BE2C (cell line): ENCODE results near the gene SMURF1.

Source experiments
- DNase-seq: peaks from one replicate; pipeline ENCODE4 v3.0.0-alpha.2; 2020
- H3K27me3 ChIP-seq: fragments of 250-450 bp; sonication (Bioruptor Pico); 2 replicates; pipeline ENCODE4 v1.5.1; 2020; ENCODE audit warnings: mild to moderate bottlenecking
- H3K36me3 ChIP-seq: fragments of 250-450 bp; sonication (Bioruptor Pico); 2 replicates; pipeline ENCODE4 v1.5.1; 2020; ENCODE audit warnings: mild to moderate bottlenecking
- H3K4me1 ChIP-seq: fragments of 250-450 bp; sonication (Bioruptor Pico); 2 replicates; pipeline ENCODE4 v1.5.1; 2020
- H3K4me3 ChIP-seq: 2 replicates; pipeline ENCODE4 v1.5.1; 2011; ENCODE audit warnings: low read depth, low read length
- H3K9me3 ChIP-seq: fragments of 250-450 bp; sonication (Bioruptor Pico); 2 replicates; pipeline ENCODE4 v1.5.1; 2020
- TF ChIP-seq, protein P1 (sequence below): IDR thresholded peaks from 2 replicates; pipeline ENCODE4 v1.5.1; 2012; ENCODE audit warnings: mild to moderate bottlenecking, low read depth, low read length

SMURF1 gene

DNA sequence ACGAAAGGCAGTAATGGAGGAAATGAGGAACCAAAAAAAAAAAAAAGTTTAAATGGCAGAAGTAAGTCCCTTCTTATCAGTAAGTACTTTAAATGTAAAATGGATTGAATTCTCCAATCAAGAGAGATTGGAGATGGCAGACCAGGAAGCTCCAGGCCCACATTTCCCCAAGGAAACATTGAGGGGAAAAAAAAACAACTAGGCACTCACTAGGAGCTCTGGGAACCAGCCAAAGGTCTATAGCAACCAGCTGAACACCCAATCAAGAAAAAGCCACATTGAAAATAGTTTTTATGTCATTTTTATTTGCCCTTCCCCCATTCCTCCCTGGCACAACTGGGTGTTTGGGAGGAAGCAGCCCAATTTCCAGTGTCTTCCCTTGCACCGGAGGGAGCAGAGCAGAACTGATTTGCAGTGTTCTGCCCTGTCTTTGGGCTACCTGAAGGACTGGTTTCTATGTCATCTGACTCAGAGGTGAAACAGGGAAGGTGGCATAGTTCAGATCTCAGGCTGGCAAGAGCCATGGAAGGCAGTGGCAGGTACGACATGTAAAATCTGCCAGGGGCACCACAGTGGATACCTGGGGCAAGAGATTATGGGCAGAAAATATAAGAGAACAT, 121.9 kb downstream of the SMURF1 start:
- TF ChIP-seq, protein P1, sequence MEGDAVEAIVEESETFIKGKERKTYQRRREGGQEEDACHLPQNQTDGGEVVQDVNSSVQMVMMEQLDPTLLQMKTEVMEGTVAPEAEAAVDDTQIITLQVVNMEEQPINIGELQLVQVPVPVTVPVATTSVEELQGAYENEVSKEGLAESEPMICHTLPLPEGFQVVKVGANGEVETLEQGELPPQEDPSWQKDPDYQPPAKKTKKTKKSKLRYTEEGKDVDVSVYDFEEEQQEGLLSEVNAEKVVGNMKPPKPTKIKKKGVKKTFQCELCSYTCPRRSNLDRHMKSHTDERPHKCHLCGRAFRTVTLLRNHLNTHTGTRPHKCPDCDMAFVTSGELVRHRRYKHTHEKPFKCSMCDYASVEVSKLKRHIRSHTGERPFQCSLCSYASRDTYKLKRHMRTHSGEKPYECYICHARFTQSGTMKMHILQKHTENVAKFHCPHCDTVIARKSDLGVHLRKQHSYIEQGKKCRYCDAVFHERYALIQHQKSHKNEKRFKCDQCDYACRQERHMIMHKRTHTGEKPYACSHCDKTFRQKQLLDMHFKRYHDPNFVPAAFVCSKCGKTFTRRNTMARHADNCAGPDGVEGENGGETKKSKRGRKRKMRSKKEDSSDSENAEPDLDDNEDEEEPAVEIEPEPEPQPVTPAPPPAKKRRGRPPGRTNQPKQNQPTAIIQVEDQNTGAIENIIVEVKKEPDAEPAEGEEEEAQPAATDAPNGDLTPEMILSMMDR, result no peak
- Histone ChIP-seq H3K9me3 (no peaks in the 10 kb centered on the region), H3K27me3 (no peaks in the 10 kb centered on the region), H3K4me1 (no peaks in the 10 kb centered on the region), H3K4me3 (no peak overlapping the region), H3K36me3 (peaks cover 27% of the 10 kb centered on the region)
- DNase-seq, result no peak

DNA sequence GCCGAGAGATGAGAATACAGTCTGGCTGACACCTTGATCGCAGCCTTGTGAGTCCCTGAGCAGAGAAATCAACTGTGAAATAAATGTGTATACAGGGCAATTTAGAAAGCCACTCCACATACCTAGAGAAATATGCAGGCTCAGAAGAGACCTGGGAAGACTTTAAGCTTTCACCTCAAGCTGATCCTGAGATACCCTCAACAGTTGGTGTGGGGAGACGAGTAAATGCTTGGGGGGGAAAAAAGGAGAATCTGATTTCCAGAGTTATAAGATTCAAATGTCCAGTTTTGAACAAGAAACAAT, 123.5 kb downstream of the SMURF1 start:
- no peaks in the 10 kb centered on the region for H3K9me3 ChIP-seq
- TF ChIP-seq, protein P1, result no peak
- H3K27me3 ChIP-seq, result no peaks in the 10 kb centered on the region
- H3K36me3 ChIP-seq, result peaks cover 29% of the 10 kb centered on the region
- H3K4me3 ChIP-seq, result no peak overlapping the region
- DNase-seq, result no peak
- H3K4me1 ChIP-seq, result no peaks in the 10 kb centered on the region

DNA sequence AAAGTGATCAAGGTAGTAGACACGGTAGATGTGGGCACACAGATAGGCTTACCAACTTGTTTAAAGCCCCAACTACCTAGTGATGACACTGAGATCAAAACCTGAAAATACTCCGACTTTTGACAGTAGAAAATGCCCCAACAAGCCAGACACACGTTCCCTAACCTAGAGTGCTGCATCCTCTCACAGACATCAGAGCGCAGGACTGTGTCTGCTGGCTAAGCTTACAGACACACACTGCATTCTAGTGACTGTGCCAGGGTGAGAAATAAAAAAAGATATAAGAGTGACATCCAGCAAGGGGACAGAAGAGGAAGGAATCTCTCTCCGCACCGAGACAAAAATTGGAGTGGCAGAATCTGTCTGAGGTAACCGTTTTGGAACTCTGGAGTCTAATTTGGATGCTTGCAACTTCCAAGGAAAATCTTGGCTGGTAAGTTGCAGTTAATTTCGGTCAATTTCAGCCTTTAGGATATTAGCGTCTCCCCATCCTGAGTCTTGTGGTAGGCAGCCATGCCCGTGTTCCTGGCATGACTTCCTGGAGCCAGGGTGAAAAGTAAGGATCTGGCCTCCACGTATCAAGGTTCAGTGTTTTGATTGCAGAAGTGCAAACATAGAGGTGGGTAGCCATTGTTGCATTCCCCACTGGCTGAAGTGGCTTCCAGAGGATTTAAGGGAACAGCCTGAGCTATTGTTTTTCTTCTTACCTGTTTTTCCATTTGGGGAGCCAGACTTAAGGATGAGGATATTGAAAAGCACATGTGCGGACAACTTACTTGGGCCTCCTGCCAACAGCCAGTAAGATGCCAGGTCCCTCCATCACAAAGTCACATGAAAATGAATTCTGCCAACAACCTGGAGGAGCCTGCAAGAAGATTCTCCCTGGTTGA, 124.1 kb downstream of the SMURF1 start:
- Histone ChIP-seq H3K4me1 (no peaks in the 10 kb centered on the region), H3K36me3 (peaks cover 35% of the 10 kb centered on the region), H3K9me3 (no peaks in the 10 kb centered on the region), H3K4me3 (no peak overlapping the region), H3K27me3 (no peaks in the 10 kb centered on the region)
- TF ChIP-seq, protein P1, result no peak
- no peak for DNase-seq

DNA sequence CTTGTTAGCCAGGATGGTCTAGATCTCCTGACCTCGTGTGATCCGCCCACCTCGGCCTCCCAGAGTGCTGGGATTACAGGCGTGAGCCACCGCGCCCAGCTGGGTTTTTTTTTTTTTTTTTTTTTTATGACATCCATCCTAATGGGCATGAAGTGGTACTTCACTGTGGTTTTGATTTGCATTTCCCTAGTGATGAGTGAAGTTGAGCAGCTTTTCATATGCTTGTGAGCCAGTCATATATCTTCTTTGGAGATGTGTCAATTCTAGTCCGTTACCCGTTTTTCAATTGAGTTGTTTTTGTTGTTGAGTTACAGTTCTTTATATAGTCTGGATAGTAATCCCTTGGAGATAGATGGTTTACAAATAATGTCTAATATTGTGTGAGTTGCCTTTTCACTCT, 127.7 kb downstream of the SMURF1 start:
- DNase-seq, result no peak
- Histone ChIP-seq H3K4me3 (no peak overlapping the region), H3K4me1 (no peaks in the 10 kb centered on the region), H3K27me3 (no peaks in the 10 kb centered on the region), H3K9me3 (no peaks in the 10 kb centered on the region), H3K36me3 (peaks cover 70% of the 10 kb centered on the region)
- TF ChIP-seq, protein P1, result no peak

DNA sequence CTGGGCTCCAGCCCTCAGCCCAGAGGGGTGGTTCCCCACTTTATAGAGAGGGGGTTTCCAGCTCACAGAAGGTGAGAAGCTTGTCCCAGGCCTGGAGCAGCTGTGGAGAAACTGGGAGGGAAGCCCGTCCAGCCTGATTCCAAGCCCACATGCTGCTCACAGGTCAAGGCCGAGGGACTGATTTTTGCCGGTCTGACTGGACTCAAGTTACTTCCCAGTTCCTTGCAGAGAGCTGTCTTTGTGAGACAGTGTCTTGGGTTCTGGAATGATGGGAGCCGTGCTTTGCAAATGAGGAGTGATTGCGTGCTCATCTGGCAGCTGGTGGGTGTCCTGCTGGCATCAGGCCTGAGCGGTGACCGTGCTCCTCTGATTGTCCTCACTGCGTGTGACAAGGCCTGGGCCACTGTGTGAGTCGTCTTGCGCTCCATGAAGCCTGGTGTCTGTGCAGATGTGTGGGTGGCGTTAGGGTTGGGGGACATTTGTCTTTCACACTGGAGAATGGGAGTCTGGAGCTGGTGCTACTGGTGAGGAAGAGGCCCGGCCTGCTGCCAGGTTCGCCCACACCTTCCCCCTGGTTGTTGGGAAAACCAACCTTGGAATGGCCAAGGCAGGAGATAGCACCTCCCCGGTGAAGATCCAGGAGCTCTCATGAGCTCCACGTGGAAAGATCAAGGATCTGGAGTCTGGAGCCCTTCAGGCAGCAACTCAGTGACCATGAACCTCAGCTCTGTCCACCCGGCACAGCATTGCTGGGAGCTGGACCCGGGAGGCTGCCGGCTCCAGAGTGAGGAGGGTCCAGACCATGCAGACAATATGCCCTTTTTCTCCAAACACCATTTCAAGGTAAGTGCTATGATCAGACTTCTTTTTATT, 129.6 kb downstream of the SMURF1 start:
- no peak for DNase-seq
- no peaks in the 10 kb centered on the region for H3K4me1 ChIP-seq
- TF ChIP-seq, protein P1, result no peak
- H3K4me3 ChIP-seq, result no peak overlapping the region
- H3K36me3 ChIP-seq, result peaks cover 61% of the 10 kb centered on the region
- no peaks in the 10 kb centered on the region for H3K9me3 ChIP-seq
- H3K27me3 ChIP-seq, result no peaks in the 10 kb centered on the region
